Globus pallidus (tissue), 1 donor: ENCODE data around the gene OBSCN.

Experiments used
- DNase-seq: peaks from one replicate; pipeline ENCODE4 v3.0.0-alpha.2; 2015; ENCODE audit warnings: low spot score

OBSCN gene

GRCh38 chr1:228321435-228321834, 113.6 kb downstream of the OBSCN start:
- DNase-seq = no peak

GRCh38 chr1:228321895-228322294, 114.1 kb downstream of the OBSCN start:
- DNase-seq = no peak

GRCh38 chr1:228323401-228323800, 115.6 kb downstream of the OBSCN start:
- no peak for DNase-seq

- DNase-seq = no peak
Observed at GRCh38 chr1:228325267-228325666, 117.4 kb downstream of the OBSCN start.

- no peak for DNase-seq
Observed at GRCh38 chr1:228329887-228330286, 122.0 kb downstream of the OBSCN start.

GRCh38 chr1:228332797-228333738, 125.2 kb downstream of the OBSCN start:
- no peak for DNase-seq

GRCh38 chr1:228333739-228334115, 125.9 kb downstream of the OBSCN start:
- DNase-seq = no peak

- no peak for DNase-seq
Observed at GRCh38 chr1:228334226-228334935, 126.5 kb downstream of the OBSCN start.

- DNase-seq = no peak
Observed at GRCh38 chr1:228334954-228335353, 127.1 kb downstream of the OBSCN start.

GRCh38 chr1:228335406-228336307, 127.8 kb downstream of the OBSCN start:
- no peak for DNase-seq

- no peak for DNase-seq
Observed at GRCh38 chr1:228336308-228337030, 128.6 kb downstream of the OBSCN start.

- no peak for DNase-seq
Observed at GRCh38 chr1:228337031-228337564, 129.3 kb downstream of the OBSCN start.

- no peak for DNase-seq
Observed at GRCh38 chr1:228337711-228338520, 130.1 kb downstream of the OBSCN start.

- no peak for DNase-seq
Observed at GRCh38 chr1:228338521-228339051, 130.7 kb downstream of the OBSCN start.

- DNase-seq = no peak
Observed at GRCh38 chr1:228339059-228339704, 131.3 kb downstream of the OBSCN start.

GRCh38 chr1:228339766-228340685, 132.2 kb downstream of the OBSCN start:
- DNase-seq = no peak

- no peak for DNase-seq
Observed at GRCh38 chr1:228340686-228341449, 133.0 kb downstream of the OBSCN start.

- DNase-seq = no peak
Observed at GRCh38 chr1:228341450-228341813, 133.6 kb downstream of the OBSCN start.
